GM12874 (cell line): Measurements from ENCODE around the gene RPL9.

Experiments used
- CTCF ChIP-seq: IDR thresholded peaks from 2 replicates; pipeline ENCODE4 v1.5.1; 2011; ENCODE audit warnings: low read depth, mild to moderate bottlenecking, control low read depth, low read length, moderate library complexity; ENCODE audit not compliant: insufficient read depth

Gene RPL9

DNA sequence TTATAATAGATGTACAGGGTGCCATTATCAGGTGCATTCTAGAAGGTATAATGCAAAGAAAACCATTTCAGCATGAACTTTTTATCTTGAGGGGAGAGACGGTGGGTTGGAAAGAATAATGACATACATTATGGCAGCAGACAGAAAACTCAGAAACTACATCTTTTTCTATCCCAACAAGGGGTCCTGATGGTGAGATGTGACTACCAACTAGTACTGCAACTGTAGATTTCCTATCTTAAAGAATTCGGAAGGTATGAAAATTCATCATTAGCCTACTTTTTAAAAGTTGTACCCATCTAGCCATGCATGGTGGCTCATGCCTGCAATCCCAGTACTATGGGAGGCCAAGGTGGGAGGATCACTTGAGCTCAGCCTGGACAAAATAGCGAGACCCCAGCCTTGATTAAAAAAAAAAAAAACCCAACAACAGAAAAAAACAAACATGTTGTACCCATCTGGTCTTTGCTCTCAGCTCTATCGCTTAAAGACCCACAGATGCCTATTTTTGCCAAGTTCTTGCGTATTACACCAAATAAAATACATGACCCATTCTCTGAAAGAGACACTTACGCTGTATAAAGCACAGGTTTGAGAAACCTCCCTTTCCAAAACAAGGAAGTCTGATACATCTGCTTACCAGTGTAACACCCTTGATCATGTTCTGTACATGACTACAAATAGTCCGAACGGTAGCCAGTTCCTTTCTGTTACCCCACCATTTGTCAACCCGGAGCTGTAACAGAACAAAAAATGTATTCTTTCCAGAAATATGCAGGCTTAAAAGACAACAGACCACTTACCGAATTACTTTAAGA, 1.6 kb downstream of the RPL9 start:
- no peak for TF ChIP-seq CTCF

GRCh38 chr4:39455486-39455885, 3.2 kb downstream of the RPL9 start:
- no peak for TF ChIP-seq CTCF

- no peak for TF ChIP-seq CTCF
Measured at GRCh38 chr4:39453738-39454137, 5.0 kb downstream of the RPL9 start.

- no peak for TF ChIP-seq CTCF
Measured at GRCh38 chr4:39452860-39453587, 5.7 kb downstream of the RPL9 start.

DNA sequence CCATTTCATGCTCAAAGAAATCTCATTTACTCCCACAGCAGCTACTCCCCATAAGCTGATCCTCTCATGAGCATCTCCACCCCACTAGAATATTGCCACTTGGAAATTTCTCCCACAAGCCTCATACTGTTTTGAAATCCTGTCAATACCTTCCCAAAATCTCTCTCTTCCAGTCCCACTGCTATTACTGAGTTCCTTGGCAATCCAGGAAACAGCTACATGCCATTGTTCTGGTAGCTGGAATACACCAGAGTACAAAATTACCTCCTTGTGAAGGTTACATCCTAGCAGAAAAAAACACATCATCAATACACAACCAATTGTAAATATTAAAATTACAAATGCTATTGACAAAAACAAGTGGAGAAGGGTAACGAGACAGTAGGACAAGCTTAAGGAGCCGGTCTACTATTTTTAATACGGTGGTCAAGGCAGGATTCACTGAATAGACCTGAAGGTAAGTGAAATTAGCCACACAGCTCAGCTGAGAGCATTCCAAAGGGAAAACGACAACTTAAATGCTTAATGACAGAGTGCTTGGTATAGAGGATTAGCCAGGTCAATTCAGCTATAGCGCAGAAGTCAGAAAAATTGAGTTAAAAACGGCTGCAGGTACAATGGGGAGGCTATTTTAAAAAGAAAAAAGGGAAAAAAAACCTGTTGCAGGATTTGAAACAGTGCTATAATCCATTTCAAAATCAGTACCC, 6.4 kb downstream of the RPL9 start:
- TF ChIP-seq CTCF = no peak

DNA sequence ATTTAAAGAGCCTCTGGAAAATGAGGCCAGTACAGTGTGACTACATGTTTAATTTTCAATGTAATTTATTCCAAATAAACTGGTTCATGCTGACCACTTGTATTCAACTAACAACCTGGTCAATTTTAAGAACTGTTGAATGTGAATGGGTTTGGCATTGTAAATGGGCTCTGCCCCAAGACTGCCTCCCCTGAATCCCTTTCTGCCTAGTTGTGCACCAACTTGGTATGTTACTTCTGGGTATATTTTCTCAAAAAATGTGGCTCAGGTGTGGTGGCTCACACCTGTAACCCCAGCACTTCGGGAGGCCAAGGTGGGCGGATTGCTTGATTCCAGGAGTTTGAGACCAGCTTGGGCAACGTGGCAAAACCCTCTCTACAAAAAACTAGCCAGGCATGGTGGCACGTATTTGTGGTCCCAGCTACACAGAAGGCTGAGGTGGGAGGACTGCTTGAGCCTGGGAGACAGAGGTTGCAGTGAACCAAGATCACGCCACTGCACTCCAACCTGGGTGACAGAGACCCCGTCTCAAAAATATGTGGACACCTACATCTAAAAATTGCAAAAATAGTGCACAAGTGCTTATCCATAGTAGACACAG, 7.2 kb downstream of the RPL9 start:
- TF ChIP-seq CTCF = no peak

- TF ChIP-seq CTCF = no peak
Measured at GRCh38 chr4:39450618-39451017, 8.1 kb downstream of the RPL9 start.
